Measurements from ENCODE around the gene OPRL1.

Gene OPRL1

DNA sequence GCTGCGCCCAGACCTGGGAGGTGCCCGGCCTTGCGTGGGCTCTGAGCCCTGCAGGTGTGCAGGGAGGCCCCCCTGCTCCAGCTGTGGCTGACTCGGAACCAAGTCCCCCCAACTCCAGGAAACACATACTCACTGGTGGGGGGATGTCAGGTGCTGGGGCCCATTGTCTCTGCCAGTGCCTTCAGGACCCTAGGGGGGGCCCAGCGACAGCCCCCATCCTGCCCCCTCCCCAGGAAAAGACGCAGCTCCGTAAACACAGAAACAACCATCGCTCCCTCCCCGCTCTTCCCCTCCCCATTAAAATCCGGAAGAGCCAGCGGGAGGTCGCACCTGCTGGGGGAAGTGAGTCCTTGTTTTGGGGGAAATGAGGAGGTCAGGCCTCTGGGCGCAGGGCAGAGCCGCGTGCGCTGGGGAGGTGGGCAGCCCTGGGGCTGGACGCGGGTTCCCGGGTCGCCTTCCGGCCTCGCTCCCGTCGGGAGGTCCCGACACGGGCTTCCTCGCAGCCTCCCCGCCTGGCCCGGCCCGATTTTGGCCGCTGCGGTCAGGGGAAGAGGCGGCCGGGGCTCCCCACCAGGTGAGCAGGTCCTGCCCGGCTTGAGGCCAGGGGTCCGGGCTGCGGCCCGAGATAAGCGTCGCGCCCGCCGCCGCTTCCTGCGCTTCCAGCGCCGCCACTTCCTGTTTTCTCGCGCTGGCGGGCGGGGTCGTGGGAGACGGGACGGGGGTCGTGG is 37.7 kb upstream of the OPRL1 start:
- DNase-seq: no peak

DNA sequence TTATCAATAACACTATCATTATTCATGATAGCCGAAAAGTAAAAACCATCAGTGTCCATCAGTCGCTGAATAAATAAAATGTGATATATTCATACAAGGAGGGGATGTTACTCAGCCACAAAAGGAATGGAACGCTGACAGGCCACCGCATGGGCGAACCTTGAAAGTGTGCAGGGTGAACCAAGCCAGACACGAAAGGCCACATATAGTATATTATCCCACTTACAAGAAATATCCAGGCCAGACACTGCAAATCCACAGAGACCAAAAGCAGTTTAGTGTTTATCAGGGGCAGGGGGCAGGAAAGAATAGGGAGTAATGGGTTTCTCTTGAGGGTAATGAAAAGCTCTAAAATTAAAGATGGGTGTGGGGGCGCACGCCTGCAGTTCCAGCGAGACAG is 36.1 kb upstream of the OPRL1 start:
- no peak for DNase-seq

DNA sequence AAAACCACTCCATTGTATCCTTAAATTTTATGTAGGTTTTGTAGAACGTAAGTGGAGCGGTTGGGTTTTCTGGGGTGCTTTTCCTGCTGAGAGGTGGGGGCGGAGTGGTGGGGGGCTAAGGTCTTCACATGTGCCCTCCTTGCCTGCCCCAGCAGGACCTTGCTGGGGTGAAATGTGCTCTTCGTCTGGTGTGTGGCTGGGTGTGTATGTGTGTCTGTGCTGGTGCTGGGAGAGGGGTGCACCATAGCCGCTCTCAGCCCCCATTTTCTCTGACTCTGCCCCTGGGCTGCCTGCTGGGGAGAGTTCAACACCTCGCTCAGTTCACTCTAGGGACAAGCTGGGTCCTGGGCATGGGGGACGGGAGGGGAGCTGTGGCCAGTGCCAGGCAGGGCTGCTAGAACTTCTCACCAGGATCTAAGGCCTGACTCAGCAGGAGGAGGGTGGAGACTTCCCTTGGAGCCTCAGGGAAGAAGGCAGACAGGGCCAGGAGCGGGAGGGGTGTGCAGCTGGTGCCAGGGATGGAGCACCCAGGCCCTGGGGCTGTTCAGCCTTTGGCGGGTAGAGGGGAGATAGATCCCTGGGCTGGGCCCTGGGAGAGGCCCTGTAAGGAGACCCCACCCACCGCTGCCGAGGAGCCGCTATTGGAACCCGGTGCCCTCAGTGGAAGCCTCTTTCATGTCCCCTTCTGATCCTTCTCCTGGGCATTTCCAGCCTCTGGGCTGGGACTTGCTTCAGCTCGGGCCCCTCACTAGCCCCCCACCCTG is 35.2 kb upstream of the OPRL1 start:
- DNase-seq: no peak

- no peak for DNase-seq
These were observed 34.4 kb upstream of the OPRL1 start for GRCh38 chr20:64045346-64046011.

DNA sequence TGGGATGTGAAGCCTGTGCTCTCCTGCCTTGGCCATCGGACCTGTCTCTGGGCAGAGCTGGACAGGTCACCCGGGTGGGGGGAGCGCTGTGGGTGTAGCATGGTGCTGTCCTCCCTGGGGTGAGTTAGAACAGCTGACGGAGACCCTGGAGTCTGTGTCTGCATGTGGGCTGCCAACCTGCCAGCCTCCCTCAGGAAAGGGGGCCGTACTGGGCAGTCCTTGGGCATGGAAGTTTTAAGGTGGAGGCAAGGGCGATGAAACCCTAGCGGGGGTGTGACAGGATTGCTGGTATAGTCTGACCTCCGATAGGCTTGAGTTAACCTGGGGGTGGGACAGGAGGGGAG is 32.9 kb upstream of the OPRL1 start:
- no peak for DNase-seq

GRCh38 chr20:64047968-64048401 is 31.9 kb upstream of the OPRL1 start:
- no peak for DNase-seq

DNA sequence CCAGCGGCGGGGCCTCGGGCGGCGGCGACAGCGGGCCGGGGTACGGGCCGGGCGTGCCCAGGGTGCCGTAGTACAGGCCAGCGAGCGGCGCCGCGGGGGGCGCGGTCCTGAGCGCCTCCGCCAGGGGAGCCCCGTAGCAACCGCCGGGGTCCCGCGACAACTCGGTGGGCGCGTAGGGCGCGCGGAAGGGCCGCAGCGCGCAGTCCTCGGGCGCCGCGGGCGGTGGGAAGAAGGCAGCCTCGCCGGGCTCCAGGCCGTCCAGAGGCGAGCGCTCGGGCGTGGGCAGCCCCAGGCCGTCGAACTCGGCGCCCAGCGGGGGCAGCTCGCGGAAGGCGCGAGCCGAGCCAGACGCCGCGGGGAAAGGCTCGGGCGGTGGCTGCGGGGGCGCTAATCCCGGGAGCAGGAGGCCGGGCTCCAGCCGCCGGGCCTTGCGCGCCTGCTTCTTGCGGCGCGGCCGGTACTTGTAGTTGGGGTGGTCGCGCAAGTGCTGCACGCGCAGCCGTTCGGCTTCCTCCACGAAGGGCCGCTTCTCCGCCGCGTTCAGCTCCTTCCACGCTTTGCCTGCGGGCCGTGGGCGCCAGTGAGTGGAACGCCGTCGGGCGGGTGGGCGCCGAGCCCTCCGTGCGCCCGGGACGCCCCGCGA is 31.4 kb upstream of the OPRL1 start:
- DNase-seq: no peak

- DNase-seq: no peak
These were observed 30.6 kb upstream of the OPRL1 start, which contains the start of gene SOX18 for GRCh38 chr20:64049060-64049877. Gene SOX18, minus strand, starts transcription at chr20:64049639. Its CDS starts 123 bp downstream, at chr20:64049516.

DNA sequence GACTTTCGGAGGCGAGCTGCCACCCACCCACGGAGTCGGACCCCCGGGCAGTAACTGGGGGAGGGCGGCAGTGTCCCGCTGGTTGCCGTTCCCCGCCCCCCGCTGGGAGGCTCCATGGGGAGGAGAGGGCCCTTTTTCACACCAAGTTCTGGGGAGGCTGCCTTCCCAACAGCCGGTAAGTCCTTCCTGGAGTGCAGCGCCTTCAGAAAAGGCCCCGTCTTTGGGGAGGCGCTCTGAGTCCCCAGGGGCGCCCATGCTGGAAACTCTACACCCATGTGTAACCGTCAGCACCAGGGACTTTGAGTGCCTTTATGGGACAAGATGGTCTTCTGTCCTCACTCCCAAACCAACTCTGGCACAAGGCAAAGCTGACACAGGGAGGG is 30.0 kb upstream of the OPRL1 start:
- DNase-seq: no peak

GRCh38 chr20:64050261-64051032 is 29.4 kb upstream of the OPRL1 start:
- DNase-seq: no peak

DNA sequence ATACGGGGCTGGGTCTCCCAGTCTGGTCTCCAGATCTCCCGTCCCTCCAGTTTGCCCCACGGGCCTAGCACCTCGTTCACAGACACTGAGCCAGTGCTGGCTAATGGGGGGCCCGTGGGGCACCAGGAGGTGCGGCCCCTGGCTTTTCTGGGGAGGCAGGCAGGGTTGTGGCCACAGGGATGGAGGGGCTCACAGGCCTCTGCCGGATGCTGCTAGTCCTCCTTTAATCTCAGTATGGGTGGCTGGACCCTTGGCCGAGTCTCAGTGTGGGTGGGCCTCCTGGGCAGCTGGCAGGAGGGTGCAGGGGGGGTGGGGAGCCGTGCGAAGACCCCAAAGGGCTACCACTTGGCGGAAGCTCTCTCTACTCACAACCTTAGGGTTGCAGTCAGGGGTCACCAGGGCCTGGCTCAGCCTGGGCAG is 28.8 kb upstream of the OPRL1 start:
- no peak for DNase-seq

GRCh38 chr20:64051561-64052325 is 28.1 kb upstream of the OPRL1 start:
- DNase-seq: no peak

- DNase-seq: no peak
These were observed 27.6 kb upstream of the OPRL1 start for GRCh38 chr20:64052326-64052722.

- no peak for DNase-seq
These were observed 26.7 kb upstream of the OPRL1 start for GRCh38 chr20:64052987-64053840.

- peak; percentile 9 for DNase-seq
These were observed 25.8 kb upstream of the OPRL1 start for GRCh38 chr20:64053841-64054661.

DNA sequence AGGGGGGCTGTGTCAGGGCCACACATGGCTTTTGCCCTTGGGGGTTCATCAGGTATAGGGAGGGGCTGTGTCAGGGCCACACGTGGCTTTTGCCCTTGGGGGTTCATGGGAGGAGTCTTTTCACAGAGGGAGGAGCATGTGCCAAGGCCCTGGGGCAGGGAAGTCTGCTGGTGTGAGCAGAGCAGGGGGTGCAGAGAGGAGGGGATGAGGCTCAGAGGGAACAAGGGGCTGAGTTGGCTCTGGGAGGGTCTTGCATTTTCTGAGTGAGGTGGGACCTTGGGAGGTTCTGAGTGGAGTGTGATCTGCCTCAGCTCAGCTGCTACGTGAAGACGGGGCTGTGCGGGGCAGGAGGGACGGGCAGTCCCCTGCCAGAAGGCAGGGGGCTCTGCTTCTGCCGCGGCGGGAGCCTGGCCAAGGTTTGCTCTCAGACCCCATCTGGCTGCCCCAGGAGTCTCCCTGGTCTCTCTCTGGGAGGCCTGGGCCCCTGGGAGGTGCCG is 24.4 kb upstream of the OPRL1 start:
- no peak for DNase-seq

DNA sequence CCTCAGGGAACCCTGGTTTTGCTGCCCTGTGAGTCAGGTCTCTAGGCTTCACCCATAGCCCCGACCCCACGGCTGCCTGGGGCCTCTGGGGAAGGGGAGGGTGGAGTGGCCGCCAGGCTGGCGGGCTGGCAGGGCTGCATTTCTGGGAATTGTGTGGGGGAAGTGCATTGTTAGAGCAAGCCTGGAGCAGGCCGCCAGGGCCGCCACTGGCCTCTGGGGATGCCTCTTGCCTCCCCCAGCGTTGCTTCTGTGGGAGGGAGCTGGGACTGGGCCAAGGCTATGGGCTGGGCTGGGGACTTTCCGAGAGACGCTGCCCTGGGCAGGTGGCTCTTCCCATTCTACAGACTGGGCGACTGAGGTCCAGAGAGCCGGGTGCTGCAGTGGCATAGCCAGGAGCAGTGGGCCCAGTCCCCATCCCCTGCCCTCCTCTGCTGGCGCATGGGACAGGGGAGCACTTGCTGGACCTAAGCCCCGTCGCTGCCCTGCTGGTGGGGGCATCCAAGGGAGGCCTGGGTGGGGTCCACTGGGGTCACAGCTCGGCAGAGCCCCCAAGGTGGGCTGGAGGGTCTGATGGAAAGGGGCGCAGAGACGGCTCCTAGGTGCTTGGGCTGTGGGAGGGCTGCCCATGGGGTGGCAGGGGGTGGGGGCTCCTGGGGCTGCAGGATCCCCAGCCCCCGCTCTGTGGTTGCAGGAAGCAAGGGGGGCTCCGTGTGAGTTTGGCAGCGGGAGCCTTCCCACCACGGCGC is 23.8 kb upstream of the OPRL1 start:
- DNase-seq: no peak

- DNase-seq: no peak
These were observed 23.3 kb upstream of the OPRL1 start for GRCh38 chr20:64056639-64056888.
